Spleen (tissue), 3 donors: Measurements from ENCODE around the gene HIPK2.

Source experiments
- POLR2A ChIP-seq, 3 donors: fragments of 450-650 bp; IDR thresholded peaks; one replicate each; pipeline ENCODE4 v1.5.1; 2017; ENCODE audit warnings: antibody characterized with exemption in 3 of 3, mild to moderate bottlenecking in 1 of 3
- POLR2AphosphoS5 ChIP-seq, 3 donors: sonication (generic); formaldehyde crosslinking; IDR thresholded peaks; one replicate each; pipeline ENCODE4 v1.5.1; 2017; ENCODE audit warnings: antibody characterized with exemption in 3 of 3

DNA sequence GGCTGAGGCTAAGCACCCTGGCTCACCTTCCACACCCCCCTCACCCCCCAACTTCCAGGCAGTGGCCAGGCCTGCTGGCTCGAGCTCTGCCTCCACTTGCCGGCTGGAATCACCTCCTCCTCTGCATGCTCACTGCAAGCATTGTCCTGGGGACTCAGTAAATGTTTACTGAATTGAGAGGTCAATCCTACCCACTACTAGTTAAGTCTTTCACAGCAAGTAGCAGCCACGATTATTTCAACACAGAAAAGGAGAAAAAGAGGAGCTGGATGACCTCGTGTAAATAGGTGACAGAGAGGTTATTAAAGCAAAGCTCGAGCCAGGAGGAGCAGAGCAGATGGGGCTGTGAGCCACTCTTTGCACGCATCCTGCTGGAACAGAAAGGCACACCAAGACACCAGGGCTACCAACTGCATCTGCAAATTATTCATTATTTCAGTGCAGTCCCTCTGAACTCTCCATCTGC, 32.1 kb downstream of the HIPK2 start:
- TF ChIP-seq POLR2A (IDR thresholded peaks at IDR 0.05): no peak
- no peak for TF ChIP-seq POLR2AphosphoS5 (IDR thresholded peaks at IDR 0.05)
